ENCODE measurements around the gene MAP3K13.
"Not testable (repeated sequence)": the region's sequence is repeated elsewhere in the genome, so short reads cannot be mapped to it uniquely, and the experiment has no call there.

The MAP3K13 gene

DNA sequence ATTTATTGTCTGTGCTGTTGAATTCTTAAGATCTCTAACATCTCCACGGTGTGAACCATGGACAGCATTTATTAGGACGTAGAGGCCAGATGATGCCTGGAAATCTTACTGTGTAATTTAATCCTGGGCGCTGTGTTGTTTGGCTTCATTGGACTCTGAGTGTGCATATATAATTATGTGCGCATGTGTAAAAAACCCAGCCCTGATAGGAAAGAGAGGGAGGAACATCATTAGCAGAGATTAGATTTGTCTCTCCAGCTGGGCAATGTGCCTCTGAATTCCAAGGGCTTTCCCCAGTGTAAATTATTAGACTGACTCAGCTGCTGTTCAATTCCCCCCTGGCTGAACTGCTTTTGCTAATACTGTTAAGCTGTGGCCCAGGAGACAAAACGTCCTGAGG, 39.6 kb downstream of the MAP3K13 start:
- H3K27ac ChIP-seq, result no peak overlapping the region

DNA sequence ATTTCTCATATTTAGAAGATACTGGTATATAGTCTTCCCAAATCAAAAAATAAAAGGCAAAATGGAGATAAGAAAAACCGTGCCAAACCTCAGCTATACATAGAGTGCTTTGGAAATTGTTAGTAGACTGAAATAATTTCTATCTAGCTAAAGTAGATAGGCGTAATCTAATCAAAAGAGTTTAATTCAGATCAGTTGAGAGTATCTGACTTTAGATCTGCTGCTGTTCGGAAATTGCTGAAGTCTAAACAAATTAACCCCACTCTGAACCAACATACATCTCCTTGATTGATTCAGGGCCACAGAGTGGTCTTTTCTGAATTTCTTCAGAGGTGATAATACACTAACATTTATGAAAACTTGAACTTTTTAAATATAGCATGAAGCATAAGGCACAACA, 40.1 kb downstream of the MAP3K13 start:
- Histone ChIP-seq H3K9ac (no peak overlapping the region), H3K4me2 (no peak overlapping the region), H4K20me1 (no peaks in the 10 kb centered on the region), H3K9me3 (replicated peaks in 1 of 11) (no peaks in the 10 kb centered on the region), H3K4me1 (no peaks in the 10 kb centered on the region), H3K4me3 (no peak overlapping the region), H3K27ac (no peak overlapping the region), H3K36me3 (no peaks in the 10 kb centered on the region), H3K27me3 (no peaks in the 10 kb centered on the region)
- TF ChIP-seq Cebpa-rat (IDR thresholded peaks at IDR 0.05), result no peak

More for the DNA sequence above, 39.6 kb downstream of the MAP3K13 start:
- Histone ChIP-seq H3K4me2 (no peak overlapping the region), H3K9me3 (replicated peaks in 1 of 11) (no peaks in the 10 kb centered on the region), H4K20me1 (no peaks in the 10 kb centered on the region), H3K36me3 (no peaks in the 10 kb centered on the region), H3K9ac (no peak overlapping the region), H3K4me1 (no peaks in the 10 kb centered on the region), H3K27me3 (no peaks in the 10 kb centered on the region), H3K4me3 (no peak overlapping the region)
- no peak for TF ChIP-seq Cebpa-rat (IDR thresholded peaks at IDR 0.05)

DNA sequence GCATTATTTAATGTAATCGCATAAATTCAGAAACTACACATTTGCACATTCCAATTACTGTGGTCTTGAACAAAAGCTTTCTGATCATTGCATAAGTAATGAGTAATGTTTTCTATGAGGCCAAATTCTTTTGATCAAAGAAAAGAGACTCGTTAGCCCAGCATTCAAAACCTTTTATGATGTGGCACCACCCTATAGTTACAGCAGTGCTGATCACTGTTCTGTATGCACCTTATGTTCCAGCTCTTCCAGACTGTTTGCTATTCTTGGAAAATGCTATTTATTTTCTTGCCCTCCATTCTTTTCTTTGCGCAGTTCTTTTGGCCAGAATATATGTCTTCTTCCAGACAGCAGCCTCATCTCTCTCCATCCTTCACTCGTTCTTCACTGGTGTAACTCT, 42.3 kb downstream of the MAP3K13 start:
- Histone ChIP-seq H3K36me3 (no peaks in the 10 kb centered on the region), H3K4me1 (no peaks in the 10 kb centered on the region), H4K20me1 (no peaks in the 10 kb centered on the region), H3K9ac (no peak overlapping the region), H3K27ac (no peak overlapping the region), H3K4me2 (no peak overlapping the region), H3K27me3 (no peaks in the 10 kb centered on the region), H3K4me3 (no peak overlapping the region), H3K9me3 (replicated peaks in 1 of 11) (no peaks in the 10 kb centered on the region)
- no peak for TF ChIP-seq Cebpa-rat (IDR thresholded peaks at IDR 0.05)

DNA sequence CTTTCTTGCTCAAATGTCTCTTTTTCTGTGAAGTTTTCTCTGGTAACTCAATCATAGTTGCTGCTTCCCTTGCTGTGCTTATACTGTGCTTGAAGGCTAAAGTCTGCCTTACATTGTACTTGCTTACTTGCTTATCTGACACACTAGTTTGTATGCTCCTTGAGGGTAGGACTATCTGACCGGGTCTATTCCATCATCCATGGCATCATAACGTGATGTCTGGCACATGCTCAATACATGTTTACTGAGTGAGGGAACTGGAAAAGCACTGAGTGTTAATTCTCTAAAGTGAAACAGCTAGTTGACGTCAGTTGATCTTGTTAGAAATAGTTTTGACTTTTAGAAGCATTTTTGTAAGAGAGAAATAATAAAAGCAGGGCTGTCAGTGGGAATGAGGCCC, 42.7 kb downstream of the MAP3K13 start:
- TF ChIP-seq Cebpa-rat (IDR thresholded peaks at IDR 0.05), result no peak
- no peaks in the 10 kb centered on the region for H3K27me3 ChIP-seq

DNA sequence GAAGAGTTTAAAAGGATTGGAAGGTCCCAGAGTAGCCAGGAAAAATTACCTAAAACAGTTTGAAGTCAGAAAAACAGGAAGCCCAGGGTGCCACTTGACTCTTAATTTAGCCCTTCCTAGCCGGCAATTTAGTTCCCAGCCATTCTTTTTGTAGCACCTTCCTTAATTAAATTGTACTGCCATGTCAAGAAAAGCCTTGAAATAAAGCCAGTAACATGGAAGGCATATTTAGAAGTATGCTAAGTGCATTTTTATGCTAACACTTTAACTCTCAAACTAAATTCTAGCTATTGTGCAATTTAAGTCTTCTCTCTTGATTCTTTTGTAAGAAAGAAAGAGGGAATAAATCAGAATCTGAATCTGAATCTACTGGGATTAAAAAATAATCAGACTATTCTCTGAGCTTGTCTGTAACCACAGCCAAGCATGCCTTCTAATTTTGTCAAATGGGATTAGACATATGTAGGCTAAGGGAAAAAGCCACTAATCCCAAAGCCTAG, 43.2 kb downstream of the MAP3K13 start:
- Histone ChIP-seq H3K4me2 (no peak overlapping the region), H3K4me3 (no peak overlapping the region), H3K27ac (no peak overlapping the region), H3K27me3 (no peaks in the 10 kb centered on the region), H3K9me3 (replicated peaks in 1 of 11) (no peaks in the 10 kb centered on the region), H3K4me1 (no peaks in the 10 kb centered on the region), H3K36me3 (no peaks in the 10 kb centered on the region), H3K9ac (no peak overlapping the region), H4K20me1 (no peaks in the 10 kb centered on the region)
- TF ChIP-seq Cebpa-rat (IDR thresholded peaks at IDR 0.05), result no peak

More for the DNA sequence above, 42.7 kb downstream of the MAP3K13 start:
- no peak overlapping the region for H3K4me2 ChIP-seq
- H3K27ac ChIP-seq, result no peak overlapping the region
- no peaks in the 10 kb centered on the region for H3K4me1 ChIP-seq
- no peaks in the 10 kb centered on the region for H3K36me3 ChIP-seq
- H3K4me3 ChIP-seq, result no peak overlapping the region
- no peaks in the 10 kb centered on the region for H3K9me3 ChIP-seq (replicated peaks in 1 of 11)
- H3K9ac ChIP-seq, result no peak overlapping the region
- no peaks in the 10 kb centered on the region for H4K20me1 ChIP-seq

DNA sequence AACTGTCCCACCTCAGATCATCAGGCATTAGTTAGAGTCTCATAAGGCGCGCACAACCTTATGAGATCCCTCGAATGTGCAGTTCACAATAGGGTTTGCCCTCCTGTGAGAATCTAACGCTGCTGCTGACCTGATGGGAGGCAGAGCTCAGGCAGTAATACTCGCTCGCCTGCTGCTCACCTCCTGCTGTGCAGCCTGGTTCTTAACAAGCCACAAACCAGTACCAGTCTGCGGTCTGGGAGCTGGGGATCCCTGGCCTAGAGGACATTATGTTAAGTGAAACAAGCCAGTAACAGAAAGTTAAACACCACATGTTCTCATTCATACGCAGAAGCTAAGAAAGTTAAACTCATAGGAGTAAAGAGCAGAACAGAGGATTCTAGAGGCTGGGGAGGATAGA, 47.0 kb downstream of the MAP3K13 start:
- no peak for TF ChIP-seq Cebpa-rat (IDR thresholded peaks at IDR 0.05)
- no peak overlapping the region for H3K9ac ChIP-seq
- no peak overlapping the region for H3K27ac ChIP-seq
- no peaks in the 10 kb centered on the region for H3K4me1 ChIP-seq
- no peaks in the 10 kb centered on the region for H3K27me3 ChIP-seq
- H3K36me3 ChIP-seq, result no peaks in the 10 kb centered on the region
- no peaks in the 10 kb centered on the region for H4K20me1 ChIP-seq
- no peak overlapping the region for H3K4me3 ChIP-seq
- no peak overlapping the region for H3K4me2 ChIP-seq
- H3K9me3 ChIP-seq (replicated peaks in 1 of 11), result no peaks in the 10 kb centered on the region

DNA sequence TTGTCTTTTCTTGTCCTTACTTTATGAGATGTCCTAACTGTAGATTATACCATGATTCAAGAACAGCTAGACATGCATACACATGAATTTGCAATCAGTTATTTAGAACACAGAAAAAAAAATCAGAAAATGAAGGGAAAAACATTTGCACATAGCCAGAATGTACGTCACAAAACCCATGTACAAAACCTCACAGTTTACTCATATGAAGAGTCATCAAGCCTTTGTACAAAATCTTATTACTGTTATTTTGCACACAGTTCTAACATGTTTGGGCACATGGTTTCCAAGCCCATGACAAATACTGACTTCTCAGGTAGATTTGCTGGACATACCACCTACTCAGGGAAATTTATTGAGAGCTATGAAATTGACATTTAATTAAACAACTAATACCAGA, 48.2 kb downstream of the MAP3K13 start:
- no peak for TF ChIP-seq Cebpa-rat (IDR thresholded peaks at IDR 0.05)
- Histone ChIP-seq H3K4me1 (no peaks in the 10 kb centered on the region), H3K4me2 (no peak overlapping the region), H3K27me3 (no peaks in the 10 kb centered on the region), H4K20me1 (no peaks in the 10 kb centered on the region), H3K27ac (no peak overlapping the region), H3K9me3 (replicated peaks in 1 of 11) (no peaks in the 10 kb centered on the region), H3K36me3 (no peaks in the 10 kb centered on the region), H3K4me3 (no peak overlapping the region), H3K9ac (no peak overlapping the region)

DNA sequence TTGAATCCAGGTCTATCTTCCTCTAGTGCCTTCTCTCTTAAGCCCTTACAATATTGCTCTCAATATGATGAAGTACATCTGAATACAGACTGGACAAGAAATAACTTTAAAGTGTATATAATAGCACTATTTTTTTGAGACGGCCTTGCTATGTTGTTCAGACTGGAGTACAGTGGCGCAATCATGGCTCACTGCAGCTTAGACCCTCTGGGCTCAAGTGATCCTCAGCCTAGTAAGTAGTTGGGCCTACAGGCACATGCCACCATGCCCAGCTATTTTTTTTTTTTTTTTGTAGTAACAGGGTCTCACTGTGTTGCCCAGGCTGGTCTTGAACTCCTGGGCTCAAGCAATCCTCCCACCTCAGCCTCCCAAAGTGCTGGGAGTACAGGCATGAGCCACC, 53.6 kb downstream of the MAP3K13 start:
- no peak for TF ChIP-seq Cebpa-rat (IDR thresholded peaks at IDR 0.05)
- Histone ChIP-seq H3K4me1 (peaks cover 0 to 12% (median 6%) of the 10 kb centered on the region in 10 experiments; a peak in 13 of 20 replicates), H3K27me3 (no peaks in the 10 kb centered on the region), H3K4me2 (no peak overlapping the region), H3K9me3 (replicated peaks in 1 of 11) (no peaks in the 10 kb centered on the region), H3K36me3 (no peaks in the 10 kb centered on the region), H4K20me1 (no peaks in the 10 kb centered on the region), H3K27ac (no peak overlapping the region), H3K9ac (no peak overlapping the region), H3K4me3 (no peak overlapping the region)

DNA sequence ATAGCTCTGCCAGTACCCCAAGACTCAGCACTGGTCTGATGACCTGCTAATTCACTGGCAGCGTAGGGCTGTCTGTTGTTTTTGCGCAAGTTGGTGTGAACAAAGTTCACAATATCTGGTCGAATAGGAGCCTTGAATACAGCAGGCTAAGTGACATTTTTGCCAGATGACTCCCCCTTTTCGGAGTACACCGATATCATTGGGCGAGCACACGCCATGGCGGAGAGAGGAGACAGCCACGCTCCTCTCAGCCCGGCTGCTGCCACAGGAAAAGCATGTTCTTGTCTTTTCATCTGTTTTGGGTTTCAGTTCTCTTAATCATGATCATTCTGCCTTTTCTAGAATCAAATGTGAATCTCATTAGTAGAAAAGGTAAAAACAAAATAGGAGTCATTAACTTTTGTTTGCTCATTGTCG, 55.6 kb downstream of the MAP3K13 start:
- not testable (repeated sequence) for H4K20me1 ChIP-seq

DNA sequence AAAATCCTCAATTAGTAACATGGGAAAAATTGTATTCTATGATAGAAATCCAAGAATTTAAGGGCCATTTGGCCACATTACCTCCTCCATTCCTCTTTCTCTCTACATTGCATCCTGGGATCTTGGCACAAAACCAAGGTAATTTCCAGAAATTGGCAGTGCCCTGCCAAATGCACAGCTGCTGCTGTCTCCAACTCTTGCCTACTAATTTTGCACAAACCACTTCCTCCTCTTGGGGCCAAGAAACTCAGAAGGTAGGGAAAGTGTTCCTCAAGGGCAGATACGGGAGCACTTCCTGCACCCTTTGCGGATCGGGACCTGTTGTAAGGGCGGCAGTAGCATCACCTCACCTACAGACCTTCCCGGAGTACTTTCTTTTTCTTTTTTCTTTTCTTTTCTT, 57.8 kb downstream of the MAP3K13 start:
- Histone ChIP-seq H3K9me3 (replicated peaks in 1 of 11) (no peaks in the 10 kb centered on the region), H3K4me3 (no peak overlapping the region), H3K36me3 (no peaks in the 10 kb centered on the region), H3K27me3 (no peaks in the 10 kb centered on the region), H3K4me1 (peaks cover 0 to 22% (median 7%) of the 10 kb centered on the region in 10 experiments; a peak in 14 of 20 replicates), H4K20me1 (no peaks in the 10 kb centered on the region), H3K27ac (no peak overlapping the region), H3K4me2 (peak overlapping the region in 8 of 11 experiments; percentile 14 to 58 (median 30); a peak in 13 of 22 replicates), H3K9ac (no peak overlapping the region)
- no peak for TF ChIP-seq Cebpa-rat (IDR thresholded peaks at IDR 0.05)

More for the DNA sequence above, 55.6 kb downstream of the MAP3K13 start:
- not testable (repeated sequence) for H3K27me3 ChIP-seq; H3K9me3 ChIP-seq (replicated peaks in 1 of 11); H3K4me2 ChIP-seq; H3K4me3 ChIP-seq; H3K9ac ChIP-seq; H3K27ac ChIP-seq; H3K36me3 ChIP-seq
- peaks cover 0 to 20% (median 7%) of the 10 kb centered on the region in 10 experiments; a peak in 14 of 20 replicates for H3K4me1 ChIP-seq

All from BLaER1 treated with 17β-estradiol and CSF1 and Interleukin-3, amounts not matched to agents 10 nM and 100 nM (cell line).